ENCODE measurements around the gene SLC39A10.

- TF ChIP-seq USF2 (CRISPR knock-in tag; IDR thresholded peaks at IDR 0.05): no peak
- no peak for TF ChIP-seq SNAPC5 (CRISPR knock-in tag; IDR thresholded peaks at IDR 0.05)
Measured at GRCh38 chr2:195756218-195756942, 99.4 kb downstream of the SLC39A10 start.

All from K562 (cell line).